RKO (cell line): ENCODE measurements around the gene SIRPG.
"Not testable (repeated sequence)": the region's sequence is repeated elsewhere in the genome, so short reads cannot be mapped to it uniquely, and the experiment has no call there.

Experiments
- DNase-seq: peaks from one replicate; pipeline ENCODE4 v3.0.0-alpha.2; 2016; ENCODE audit warnings: low spot score

SIRPG gene

GRCh38 chr20:1635291-1635979 lies 22.1 kb downstream of the SIRPG start:
- no peak for DNase-seq

GRCh38 chr20:1633535-1633934 lies 24.0 kb downstream of the SIRPG start:
- no peak for DNase-seq

GRCh38 chr20:1632178-1632577 lies 25.4 kb downstream of the SIRPG start:
- no peak for DNase-seq

- no peak for DNase-seq
Measured at GRCh38 chr20:1631309-1632151, 26.0 kb downstream of the SIRPG start.

- no peak for DNase-seq
Measured at GRCh38 chr20:1630186-1630585, 27.4 kb downstream of the SIRPG start.

GRCh38 chr20:1629321-1629720 lies 28.3 kb downstream of the SIRPG start:
- no peak for DNase-seq

- no peak for DNase-seq
Measured at GRCh38 chr20:1628621-1629020, 29.0 kb downstream of the SIRPG start.

GRCh38 chr20:1627200-1627550 lies 30.4 kb downstream of the SIRPG start:
- no peak for DNase-seq

GRCh38 chr20:1626528-1627199 lies 30.9 kb downstream of the SIRPG start:
- DNase-seq = no peak

- DNase-seq = peak; percentile 0
Measured at GRCh38 chr20:1625083-1625690, 32.4 kb downstream of the SIRPG start.

GRCh38 chr20:1623501-1624205 lies 33.9 kb downstream of the SIRPG start:
- no peak for DNase-seq

- no peak for DNase-seq
Measured at GRCh38 chr20:1622450-1622849, 35.1 kb downstream of the SIRPG start.

GRCh38 chr20:1621316-1621715 lies 36.3 kb downstream of the SIRPG start:
- DNase-seq = no peak

- DNase-seq = peak; percentile 0
Measured at GRCh38 chr20:1619861-1620444, 37.6 kb downstream of the SIRPG start, which contains the start of gene SIRPB1. SIRPB1 (minus strand) TSS chr20:1620009; CDS start chr20:1619944, 65 bp downstream.

GRCh38 chr20:1618954-1619540 lies 38.5 kb downstream of the SIRPG start:
- DNase-seq = peak; percentile 0

GRCh38 chr20:1618479-1618878 lies 39.1 kb downstream of the SIRPG start:
- DNase-seq = no peak

- DNase-seq = peak; percentile 12
Measured at GRCh38 chr20:1616858-1617434, 40.6 kb downstream of the SIRPG start.

- DNase-seq = not testable (repeated sequence)
Measured at GRCh38 chr20:1610404-1610803, 47.2 kb downstream of the SIRPG start.

- not testable (repeated sequence) for DNase-seq
Measured at GRCh38 chr20:1608678-1609347, 48.8 kb downstream of the SIRPG start.

- no peak for DNase-seq
Measured at GRCh38 chr20:1600736-1601135, 56.8 kb downstream of the SIRPG start.
